Astrocyte (in vitro differentiated cells and primary cell): ENCODE results near the gene HECW1. TPM values are rescaled to one million over a fixed set of nuclear protein-coding genes. Genes with fewer than 3 reads are reported as not detected.

Source experiments
- DNase-seq: peaks from one replicate; pipeline ENCODE4 v3.0.0-alpha.2; 2010; ENCODE audit warnings: low read depth
- FAIRE-seq: peaks from 2 replicates; lab custom pipeline; 2011; peaks lifted over from hg19 to GRCh38; lab: Jason Lieb, UNC
- H2AFZ ChIP-seq: 2 replicates; pipeline ENCODE4 v1.6.0; 2012; ENCODE audit warnings: low read depth, low read length, inconsistent platforms
- H3K27ac ChIP-seq: 2 replicates; pipeline ENCODE4 v1.5.1; 2011; ENCODE audit warnings: low read depth, low read length, inconsistent platforms
- H3K27me3 ChIP-seq: 2 replicates; pipeline ENCODE4 v1.6.0; 2011; ENCODE audit warnings: low read length, inconsistent platforms; ENCODE audit not compliant: insufficient read depth
- H3K36me3 ChIP-seq: 2 replicates; pipeline ENCODE4 v1.5.1; 2011; ENCODE audit warnings: low read length, inconsistent platforms; ENCODE audit not compliant: insufficient read depth
- H3K4me1 ChIP-seq: 2 replicates; pipeline ENCODE4 v1.5.1; 2011; ENCODE audit warnings: low read length, inconsistent platforms; ENCODE audit not compliant: insufficient read depth
- H3K4me2 ChIP-seq: 2 replicates; pipeline ENCODE4 v1.6.0; 2012; ENCODE audit warnings: low read length, inconsistent platforms
- H3K4me3 ChIP-seq: 2 replicates; pipeline ENCODE4 v1.5.1; 2011; ENCODE audit warnings: low read depth, mild to moderate bottlenecking, low read length, inconsistent platforms; ENCODE audit not compliant: insufficient read depth
- H3K79me2 ChIP-seq: 2 replicates; pipeline ENCODE4 v1.6.0; 2012; ENCODE audit warnings: mild to moderate bottlenecking, low read length, inconsistent platforms; ENCODE audit not compliant: insufficient read depth
- H3K9ac ChIP-seq: 2 replicates; pipeline ENCODE4 v1.6.0; 2012; ENCODE audit warnings: mild to moderate bottlenecking, low read length, inconsistent platforms
- H3K9me3 ChIP-seq: 2 replicates; pipeline ENCODE4 v1.5.1; 2012; ENCODE audit warnings: low read depth, mild to moderate bottlenecking, low read length, inconsistent platforms; ENCODE audit not compliant: insufficient read depth
- H4K20me1 ChIP-seq: 2 replicates; pipeline ENCODE4 v1.6.0; 2012; ENCODE audit warnings: low read length, inconsistent platforms; ENCODE audit not compliant: insufficient read depth
- H3K27ac Mint-ChIP-seq: one replicate; pipeline ENCODE4 v1.8.0; 2021; ENCODE audit warnings: mild to moderate bottlenecking, mixed read lengths; ENCODE audit not compliant: unreplicated experiment
- H3K27me3 Mint-ChIP-seq: one replicate; pipeline ENCODE4 v1.8.0; 2021; ENCODE audit warnings: low read depth, mixed read lengths; ENCODE audit not compliant: unreplicated experiment
- H3K36me3 Mint-ChIP-seq: one replicate; pipeline ENCODE4 v1.8.0; 2021; ENCODE audit warnings: low read depth, mixed read lengths; ENCODE audit not compliant: unreplicated experiment
- H3K4me1 Mint-ChIP-seq: one replicate; pipeline ENCODE4 v1.8.0; 2021; ENCODE audit warnings: low read depth, mixed read lengths; ENCODE audit not compliant: unreplicated experiment
- H3K4me3 Mint-ChIP-seq: one replicate; pipeline ENCODE4 v1.8.0; 2021; ENCODE audit warnings: mild to moderate bottlenecking, moderate library complexity, mixed read lengths; ENCODE audit not compliant: unreplicated experiment
- H3K9me3 Mint-ChIP-seq: one replicate; pipeline ENCODE4 v1.8.0; 2021; ENCODE audit warnings: mild to moderate bottlenecking, mixed read lengths; ENCODE audit not compliant: unreplicated experiment
- EZH2 ChIP-seq: IDR thresholded peaks from 2 replicates; pipeline ENCODE4 v1.6.1; 2012; ENCODE audit warnings: mild to moderate bottlenecking, low read length, inconsistent platforms; ENCODE audit not compliant: insufficient read depth
- total RNA-seq: library from RNA; stranded (reverse); gene quantifications from 2 replicates; pipeline ENCODE4 v1.2.1, GENCODE V29; 2021
- TF ChIP-seq, protein P1 (sequence below): IDR thresholded peaks from 2 replicates; pipeline ENCODE4 v1.5.1; 2011; ENCODE audit warnings: low read depth, mild to moderate bottlenecking, inconsistent platforms, low read length, moderate library complexity; ENCODE audit not compliant: insufficient read depth

HECW1 gene
- total RNA-seq, 1 donor from 2014 or later, result 3.3 TPM

DNA sequence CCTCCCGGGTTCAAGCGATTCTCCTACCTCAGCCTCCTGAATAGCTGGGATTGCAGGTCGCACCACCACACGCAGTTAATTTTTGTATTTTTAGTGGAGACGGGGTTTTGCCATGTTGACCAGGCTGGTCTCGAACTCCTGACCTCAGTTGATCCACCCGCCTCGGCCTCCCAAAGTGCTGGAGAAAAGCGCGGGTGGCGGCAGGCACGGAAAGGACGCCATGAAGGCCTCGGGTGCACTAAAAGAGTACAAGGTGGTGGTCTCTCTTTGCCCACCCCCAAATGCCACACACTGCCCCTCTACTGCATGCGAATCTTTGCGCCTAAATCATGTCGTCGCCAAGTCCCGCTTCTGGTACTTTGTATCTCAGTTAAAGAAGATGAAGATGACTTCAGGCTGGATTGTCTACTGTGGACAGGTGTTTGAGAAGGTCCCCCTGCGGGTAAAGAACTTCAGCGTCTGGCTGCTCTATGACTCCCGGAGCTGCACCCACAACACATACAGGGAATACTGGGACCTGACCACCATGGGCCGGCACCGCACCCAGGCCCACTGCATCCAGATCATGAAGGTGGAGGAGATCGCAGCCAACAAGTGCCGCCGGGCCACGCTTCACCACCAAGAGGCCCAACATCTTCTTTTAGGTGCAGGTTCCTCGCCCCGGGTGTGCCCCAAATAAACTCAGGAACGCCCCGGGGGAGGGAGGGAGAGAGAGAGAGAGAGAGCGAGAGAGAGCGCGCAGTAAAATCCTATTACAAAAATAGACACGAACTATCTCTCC is 161.7 kb downstream of the HECW1 start:
- Mint-ChIP-seq H3K36me3 (no peaks in the 10 kb centered on the region), H3K27me3 (peaks cover 5% of the 10 kb centered on the region), H3K4me1 (no peaks in the 10 kb centered on the region), H3K4me3 (no peak overlapping the region), H3K27ac (no peak overlapping the region), H3K9me3 (peaks cover 6% of the 10 kb centered on the region)
- H3K27me3 ChIP-seq, result no peaks in the 10 kb centered on the region
- TF ChIP-seq, protein P1, sequence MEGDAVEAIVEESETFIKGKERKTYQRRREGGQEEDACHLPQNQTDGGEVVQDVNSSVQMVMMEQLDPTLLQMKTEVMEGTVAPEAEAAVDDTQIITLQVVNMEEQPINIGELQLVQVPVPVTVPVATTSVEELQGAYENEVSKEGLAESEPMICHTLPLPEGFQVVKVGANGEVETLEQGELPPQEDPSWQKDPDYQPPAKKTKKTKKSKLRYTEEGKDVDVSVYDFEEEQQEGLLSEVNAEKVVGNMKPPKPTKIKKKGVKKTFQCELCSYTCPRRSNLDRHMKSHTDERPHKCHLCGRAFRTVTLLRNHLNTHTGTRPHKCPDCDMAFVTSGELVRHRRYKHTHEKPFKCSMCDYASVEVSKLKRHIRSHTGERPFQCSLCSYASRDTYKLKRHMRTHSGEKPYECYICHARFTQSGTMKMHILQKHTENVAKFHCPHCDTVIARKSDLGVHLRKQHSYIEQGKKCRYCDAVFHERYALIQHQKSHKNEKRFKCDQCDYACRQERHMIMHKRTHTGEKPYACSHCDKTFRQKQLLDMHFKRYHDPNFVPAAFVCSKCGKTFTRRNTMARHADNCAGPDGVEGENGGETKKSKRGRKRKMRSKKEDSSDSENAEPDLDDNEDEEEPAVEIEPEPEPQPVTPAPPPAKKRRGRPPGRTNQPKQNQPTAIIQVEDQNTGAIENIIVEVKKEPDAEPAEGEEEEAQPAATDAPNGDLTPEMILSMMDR, result no peak
- TF ChIP-seq EZH2, result no peak
- no peak for FAIRE-seq
- no peak overlapping the region for H3K9ac ChIP-seq
- no peak overlapping the region for H3K4me3 ChIP-seq
- DNase-seq, result no peak
- no peak overlapping the region for H3K4me2 ChIP-seq
- H3K36me3 ChIP-seq, result no peaks in the 10 kb centered on the region
- H3K27ac ChIP-seq, result no peak overlapping the region
- no peaks in the 10 kb centered on the region for H3K4me1 ChIP-seq
- H3K9me3 ChIP-seq, result peaks cover 4% of the 10 kb centered on the region
- H3K79me2 ChIP-seq, result no peaks in the 10 kb centered on the region
- no peak overlapping the region for H2AFZ ChIP-seq
- no peaks in the 10 kb centered on the region for H4K20me1 ChIP-seq

DNA sequence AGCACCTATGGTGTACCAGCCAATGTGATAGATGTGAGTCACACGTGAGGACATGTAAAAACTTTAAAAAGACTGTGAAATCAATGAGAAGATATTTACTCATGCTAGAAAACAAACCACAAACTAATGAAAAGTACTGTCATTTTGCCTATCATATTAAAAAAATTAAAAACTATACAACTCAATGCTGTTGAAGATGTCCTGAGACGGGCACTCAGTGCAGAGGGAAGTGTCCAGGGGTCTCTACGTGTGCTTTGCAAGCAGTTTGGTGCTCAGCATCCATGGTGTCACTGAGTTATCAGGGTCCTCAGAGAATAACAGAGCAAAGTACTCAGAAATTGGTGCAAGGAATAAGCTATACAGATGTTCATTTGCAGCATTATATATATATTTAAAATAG is 162.3 kb downstream of the HECW1 start:
- H3K36me3 ChIP-seq, result no peaks in the 10 kb centered on the region
- no peak overlapping the region for H3K9ac ChIP-seq
- no peak overlapping the region for H2AFZ ChIP-seq
- Mint-ChIP-seq H3K9me3 (peaks cover 6% of the 10 kb centered on the region), H3K27me3 (peaks cover 6% of the 10 kb centered on the region), H3K36me3 (no peaks in the 10 kb centered on the region), H3K4me1 (no peaks in the 10 kb centered on the region), H3K27ac (no peak overlapping the region), H3K4me3 (no peak overlapping the region)
- no peak for DNase-seq
- no peak overlapping the region for H3K4me2 ChIP-seq
- no peaks in the 10 kb centered on the region for H3K4me1 ChIP-seq
- peaks cover 4% of the 10 kb centered on the region for H3K9me3 ChIP-seq
- no peak overlapping the region for H3K4me3 ChIP-seq
- no peaks in the 10 kb centered on the region for H3K79me2 ChIP-seq
- peaks cover 3% of the 10 kb centered on the region for H3K27me3 ChIP-seq
- TF ChIP-seq EZH2, result no peak
- TF ChIP-seq, protein P1, result no peak
- H3K27ac ChIP-seq, result no peak overlapping the region
- no peaks in the 10 kb centered on the region for H4K20me1 ChIP-seq
- no peak for FAIRE-seq

DNA sequence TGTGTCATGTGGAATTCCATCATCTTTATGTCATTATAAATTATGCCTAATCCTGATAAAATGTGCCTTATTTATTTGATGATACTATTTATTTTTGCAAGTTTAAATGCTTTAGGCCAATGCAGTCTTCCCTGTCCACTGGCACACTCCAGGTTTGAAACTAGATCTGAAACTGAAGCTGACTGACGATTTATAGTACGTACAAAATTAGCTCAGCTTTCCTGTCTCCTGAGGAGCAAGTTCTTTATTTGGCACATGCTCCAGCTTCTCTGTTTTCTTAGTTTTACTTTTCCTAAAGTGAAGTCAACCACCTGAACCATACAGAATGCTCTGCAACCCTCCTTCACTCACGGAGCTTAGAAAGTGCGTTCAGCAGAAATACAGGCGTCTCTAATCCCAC is 164.1 kb downstream of the HECW1 start:
- no peak for FAIRE-seq
- H3K4me3 Mint-ChIP-seq, result no peak overlapping the region
- peaks cover 9% of the 10 kb centered on the region for H3K27me3 Mint-ChIP-seq

More for the DNA sequence above, 164.1 kb downstream of the HECW1 start:
- TF ChIP-seq, protein P1, result no peak
- no peak for TF ChIP-seq EZH2
- no peak overlapping the region for H3K27ac Mint-ChIP-seq
- H3K79me2 ChIP-seq, result no peaks in the 10 kb centered on the region
- no peak overlapping the region for H3K4me2 ChIP-seq
- no peak overlapping the region for H2AFZ ChIP-seq
- H3K4me1 Mint-ChIP-seq, result no peaks in the 10 kb centered on the region
- H3K9me3 ChIP-seq, result peaks cover 4% of the 10 kb centered on the region
- H3K4me1 ChIP-seq, result no peaks in the 10 kb centered on the region
- H3K36me3 Mint-ChIP-seq, result no peaks in the 10 kb centered on the region
- no peak overlapping the region for H3K27ac ChIP-seq
- no peak overlapping the region for H3K4me3 ChIP-seq
- no peak for DNase-seq
- H3K27me3 ChIP-seq, result peaks cover 9% of the 10 kb centered on the region
- H3K9me3 Mint-ChIP-seq, result peaks cover 6% of the 10 kb centered on the region
- H3K9ac ChIP-seq, result no peak overlapping the region
- H3K36me3 ChIP-seq, result no peaks in the 10 kb centered on the region
- no peaks in the 10 kb centered on the region for H4K20me1 ChIP-seq
